ENCODE results near the gene NFATC4.
A peak's percentile ranks its signal among the peaks of the same experiment; 100 is the strongest.
"Not testable (repeated sequence)": the region's sequence is repeated elsewhere in the genome, so short reads cannot be mapped to it uniquely, and the experiment has no call there.

The NFATC4 gene

GRCh38 chr14:24370748-24371147 is 2.8 kb downstream of the NFATC4 start:
- H3K36me3 ChIP-seq (replicated peaks) = peaks cover 18% of the 10 kb centered on the region
- no peaks in the 10 kb centered on the region for H3K27me3 ChIP-seq (replicated peaks)
- no peak for TF ChIP-seq CTCF (IDR thresholded peaks at IDR 0.05; ENCODE audit: low read depth, low read length, missing control alignments)
- no peak for DNase-seq
- no peak overlapping the region for H3K4me3 ChIP-seq (ENCODE audit: low read depth, low read length)
- H3K27ac ChIP-seq = no peak overlapping the region
- in situ Hi-C loops (cut with HindIII; ENCODE audit: low pct_ligation_motif_present, low sequenced_read_pairs) = no loop called here

GRCh38 chr14:24371605-24372004 is 3.6 kb downstream of the NFATC4 start:
- H3K36me3 ChIP-seq (replicated peaks) = peaks cover 27% of the 10 kb centered on the region
- DNase-seq; H3K4me3 ChIP-seq (ENCODE audit: low read depth, low read length); in situ Hi-C loops (cut with HindIII; ENCODE audit: low pct_ligation_motif_present, low sequenced_read_pairs); H3K27ac ChIP-seq; H3K27me3 ChIP-seq (replicated peaks): not testable (repeated sequence)

- H3K27me3 ChIP-seq (replicated peaks) = no peaks in the 10 kb centered on the region
- peaks cover 32% of the 10 kb centered on the region for H3K36me3 ChIP-seq (replicated peaks)
- H3K27ac ChIP-seq = no peak overlapping the region
- in situ Hi-C loops (cut with HindIII; ENCODE audit: low pct_ligation_motif_present, low sequenced_read_pairs) = no loop called here
- TF ChIP-seq CTCF (IDR thresholded peaks at IDR 0.05; ENCODE audit: low read depth, low read length, missing control alignments) = no peak
- peak; percentile 36 for DNase-seq
- H3K4me3 ChIP-seq (ENCODE audit: low read depth, low read length) = no peak overlapping the region
These were observed 4.9 kb downstream of the NFATC4 start for GRCh38 chr14:24372701-24373416.

GRCh38 chr14:24376448-24377070 is 8.6 kb downstream of the NFATC4 start:
- Histone ChIP-seq H3K36me3 (replicated peaks) (peaks cover 32% of the 10 kb centered on the region), H3K27me3 (replicated peaks) (no peaks in the 10 kb centered on the region), H3K4me3 (ENCODE audit: low read depth, low read length) (no peak overlapping the region), H3K27ac (no peak overlapping the region)
- no peak for DNase-seq
- in situ Hi-C loops (cut with HindIII; ENCODE audit: low pct_ligation_motif_present, low sequenced_read_pairs) = no loop called here
- no peak for TF ChIP-seq CTCF (IDR thresholded peaks at IDR 0.05; ENCODE audit: low read depth, low read length, missing control alignments)

- TF ChIP-seq CTCF (IDR thresholded peaks at IDR 0.05; ENCODE audit: low read depth, low read length, missing control alignments) = no peak
- Histone ChIP-seq H3K27ac (no peak overlapping the region), H3K4me3 (ENCODE audit: low read depth, low read length) (no peak overlapping the region), H3K36me3 (replicated peaks) (peaks cover 32% of the 10 kb centered on the region), H3K27me3 (replicated peaks) (no peaks in the 10 kb centered on the region)
- in situ Hi-C loops (cut with HindIII; ENCODE audit: low pct_ligation_motif_present, low sequenced_read_pairs) = no loop called here
- DNase-seq = no peak
These were observed 9.1 kb downstream of the NFATC4 start for GRCh38 chr14:24377126-24377525.

- Histone ChIP-seq H3K36me3 (replicated peaks) (peaks cover 32% of the 10 kb centered on the region), H3K27me3 (replicated peaks) (no peaks in the 10 kb centered on the region), H3K27ac (no peak overlapping the region), H3K4me3 (ENCODE audit: low read depth, low read length) (no peak overlapping the region)
- in situ Hi-C loops (cut with HindIII; ENCODE audit: low pct_ligation_motif_present, low sequenced_read_pairs) = no loop called here
- DNase-seq = no peak
- TF ChIP-seq CTCF (IDR thresholded peaks at IDR 0.05; ENCODE audit: low read depth, low read length, missing control alignments) = no peak
These were observed 9.7 kb downstream of the NFATC4 start for GRCh38 chr14:24377657-24378056.
